ENCODE results near the gene MAP1LC3B2.
"Not testable (repeated sequence)": the region's sequence is repeated elsewhere in the genome, so short reads cannot be mapped to it uniquely, and the experiment has no call there.

MAP1LC3B2 gene

DNA sequence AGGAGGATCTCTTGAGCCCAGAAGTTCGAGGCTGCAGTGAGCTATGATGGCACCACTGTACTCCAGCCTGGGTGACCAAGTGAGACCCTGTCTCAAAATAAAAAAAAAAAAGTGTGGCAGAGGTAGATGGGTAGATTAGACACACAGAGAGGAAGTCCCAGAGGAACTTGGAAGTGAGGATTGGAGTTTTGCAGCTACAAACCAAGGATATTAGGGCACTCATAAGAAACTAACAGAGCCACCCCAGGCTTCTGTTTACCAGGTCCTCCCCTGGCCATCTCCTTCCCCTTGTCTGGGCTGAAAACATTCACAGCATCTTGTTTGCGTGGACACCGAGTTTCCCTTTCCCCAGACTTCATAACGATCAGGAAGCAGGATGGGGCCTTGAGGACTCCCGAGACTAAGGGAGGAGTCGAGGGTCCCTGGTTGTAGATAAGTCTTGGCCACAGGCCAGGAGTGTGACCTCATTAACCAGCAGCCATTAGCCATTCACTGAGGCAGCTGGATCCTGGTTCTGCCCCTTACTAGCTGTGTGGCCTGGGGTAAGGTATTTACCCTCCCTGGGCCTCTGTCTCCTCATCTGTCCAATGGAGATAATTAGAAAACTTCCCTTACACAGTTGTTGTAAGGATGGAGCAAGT, 2.1 kb downstream of the MAP1LC3B2 start:
- no peak for DNase-seq

DNA sequence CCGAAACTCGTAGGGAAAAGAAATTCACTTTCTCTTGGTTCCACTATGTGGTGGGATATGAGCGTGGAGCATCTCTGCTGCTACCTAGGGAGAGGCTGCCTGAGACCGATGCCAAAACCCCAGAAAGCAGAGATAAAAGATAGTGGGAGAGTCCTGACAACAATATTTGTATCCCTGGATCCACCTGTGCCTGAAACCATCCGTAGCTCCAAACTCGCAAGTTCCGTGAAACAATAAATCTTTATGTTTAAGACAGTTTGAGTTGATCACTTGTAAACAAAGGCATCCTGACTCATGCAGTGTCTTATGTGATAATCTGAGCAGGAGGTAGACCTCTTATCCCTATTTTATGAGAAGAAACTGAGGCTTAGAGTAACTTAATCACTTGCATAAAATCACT, 2.9 kb downstream of the MAP1LC3B2 start:
- no peak for DNase-seq

DNA sequence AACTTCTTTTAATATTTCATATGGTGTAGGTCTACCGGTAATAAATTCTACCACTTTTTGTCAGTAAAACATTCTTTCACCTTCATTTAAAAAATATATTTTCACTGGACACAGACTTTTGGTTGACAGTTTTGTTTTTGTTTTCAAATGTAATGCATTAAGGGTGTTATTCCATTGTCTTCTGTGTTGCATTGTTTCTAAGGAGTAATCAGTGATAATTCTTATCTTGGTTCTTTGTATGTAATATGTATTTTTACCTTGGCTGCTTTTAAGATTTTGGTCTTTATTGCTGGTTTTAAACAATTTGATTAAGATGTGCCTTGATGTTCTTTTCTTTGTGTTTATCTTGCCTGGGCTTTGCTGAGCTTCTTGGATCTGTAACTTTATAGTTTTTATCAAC, 4.1 kb downstream of the MAP1LC3B2 start:
- no peak for DNase-seq

DNA sequence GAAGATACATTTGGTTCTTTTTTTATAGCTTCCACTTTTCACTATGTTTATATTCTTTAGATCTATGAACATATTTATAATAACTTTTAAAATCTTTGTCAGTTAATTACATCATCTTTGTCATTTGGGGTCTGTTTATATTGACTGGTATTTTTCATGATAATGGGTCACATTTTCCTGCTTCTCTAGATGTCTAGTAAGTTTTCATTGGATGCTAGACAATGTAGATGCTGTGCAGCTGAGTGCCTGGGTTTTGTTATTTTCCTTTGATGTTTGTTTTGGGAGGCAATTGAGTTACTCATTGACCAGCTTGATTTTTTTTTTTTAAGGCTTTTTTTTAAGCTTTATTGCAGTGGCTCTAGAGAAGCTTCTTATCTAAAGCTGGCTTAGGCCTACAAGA, 4.9 kb downstream of the MAP1LC3B2 start:
- no peak for DNase-seq

DNA sequence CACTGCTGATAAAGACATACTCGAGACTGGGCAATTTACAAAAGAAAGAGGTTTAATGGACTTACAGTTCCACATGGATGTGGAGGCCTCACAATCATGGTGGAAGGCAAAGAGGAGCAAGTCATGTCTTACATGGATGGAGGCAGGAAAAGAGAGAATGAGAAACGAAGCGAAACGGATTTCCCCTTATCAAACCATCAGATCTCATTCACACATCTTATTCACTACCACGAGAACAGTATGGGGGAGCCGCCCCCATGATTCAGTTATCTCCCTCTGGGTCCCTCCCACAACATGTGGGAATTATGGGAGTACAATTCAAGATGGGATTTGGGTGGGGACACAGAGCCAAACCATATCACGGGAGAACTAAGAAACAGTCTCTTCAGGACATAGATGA, 6.0 kb downstream of the MAP1LC3B2 start:
- not testable (repeated sequence) for DNase-seq

DNA sequence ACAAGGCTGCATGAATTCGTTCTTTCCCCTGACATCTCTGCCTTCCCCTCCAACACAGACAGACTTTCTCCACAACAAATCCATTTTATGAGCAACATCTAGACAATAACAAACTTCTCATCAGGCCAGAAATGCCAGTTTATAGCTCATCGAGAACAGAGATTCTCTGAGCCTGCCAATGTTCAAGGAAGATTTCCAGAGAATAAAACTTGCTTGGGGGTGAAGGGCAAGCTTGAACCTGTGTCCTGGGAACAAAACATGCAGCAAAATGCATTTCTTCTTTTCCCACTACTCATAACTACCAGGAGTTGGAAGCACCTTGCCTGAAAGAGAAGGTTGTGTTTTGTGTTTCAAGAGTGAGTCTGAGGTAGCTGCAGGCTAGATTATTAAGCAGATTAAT, 6.8 kb downstream of the MAP1LC3B2 start:
- no peak for DNase-seq

DNA sequence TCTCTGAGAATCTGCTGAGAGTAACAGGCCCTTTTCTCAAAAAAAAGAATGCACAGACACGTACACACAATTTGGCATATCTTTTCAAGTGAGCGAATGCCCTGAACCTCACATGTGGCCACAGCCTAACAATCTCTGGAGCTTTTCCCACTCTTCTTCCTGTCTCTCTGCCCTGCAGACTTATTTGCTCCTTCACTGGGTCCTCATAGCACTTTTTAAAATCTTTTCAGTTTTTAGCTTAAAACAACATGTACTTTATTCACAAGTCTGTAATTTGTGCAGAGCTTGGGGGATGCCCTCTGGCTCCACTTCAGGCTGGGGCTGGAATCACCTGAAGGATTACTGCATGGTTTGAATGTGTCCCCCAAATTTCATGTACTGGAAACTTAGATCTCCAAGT, 9.0 kb downstream of the MAP1LC3B2 start:
- no peak for DNase-seq

DNA sequence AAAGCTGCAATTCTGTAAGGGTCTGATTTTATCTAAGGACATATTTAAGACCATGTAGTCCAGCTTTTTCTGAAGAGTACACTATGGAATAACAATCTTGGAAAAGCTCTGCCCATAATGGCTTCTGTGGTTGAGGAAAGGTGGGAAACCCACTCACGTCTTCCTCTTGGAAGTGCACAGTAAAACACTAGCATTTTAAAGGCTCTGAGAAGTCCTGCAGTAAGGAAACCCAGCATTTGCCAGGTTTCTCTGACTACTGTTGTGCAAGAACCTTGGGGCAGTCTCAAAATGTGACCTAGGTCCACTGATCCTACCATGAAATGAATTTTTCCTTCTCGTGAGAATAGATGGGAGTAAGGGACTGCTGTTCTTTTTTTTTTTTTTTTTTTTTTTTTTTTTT, 11.9 kb downstream of the MAP1LC3B2 start:
- DNase-seq: no peak

DNA sequence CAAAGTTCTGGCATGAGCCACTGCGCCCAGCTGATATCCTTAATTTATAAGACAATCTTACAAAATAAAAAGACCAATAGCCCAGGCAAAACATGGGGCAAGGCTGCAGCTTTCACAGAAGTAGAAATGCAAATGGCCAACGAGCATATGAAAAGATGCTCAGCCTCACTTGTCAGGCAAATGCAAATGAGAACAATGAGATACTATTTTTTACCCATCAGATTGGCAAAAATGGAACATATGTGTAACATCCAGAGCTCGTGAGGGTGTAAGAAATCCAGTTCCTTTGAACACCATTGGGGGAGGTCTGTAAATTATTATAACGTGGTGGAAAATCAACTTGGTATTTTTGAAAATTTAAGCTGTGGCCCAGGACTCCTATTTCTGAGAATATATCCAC, 14.6 kb downstream of the MAP1LC3B2 start:
- DNase-seq: no peak

DNA sequence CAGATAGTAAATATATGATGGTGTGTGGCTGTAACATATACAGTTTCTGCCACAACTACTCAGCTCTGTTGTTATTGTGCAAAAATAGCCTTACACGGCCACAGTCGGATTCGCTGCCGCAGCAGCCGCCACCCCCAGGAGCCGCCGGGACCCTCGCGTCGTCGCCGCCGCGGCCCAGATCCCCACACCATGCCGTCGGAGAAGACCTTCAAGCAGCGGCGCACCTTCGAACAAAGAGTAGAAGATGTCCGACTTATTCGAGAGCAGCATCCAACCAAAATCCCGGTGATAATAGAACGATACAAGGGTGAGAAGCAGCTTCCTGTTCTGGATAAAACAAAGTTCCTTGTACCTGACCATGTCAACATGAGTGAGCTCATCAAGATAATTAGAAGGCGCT, 16.6 kb downstream of the MAP1LC3B2 start:
- DNase-seq: not testable (repeated sequence)

DNA sequence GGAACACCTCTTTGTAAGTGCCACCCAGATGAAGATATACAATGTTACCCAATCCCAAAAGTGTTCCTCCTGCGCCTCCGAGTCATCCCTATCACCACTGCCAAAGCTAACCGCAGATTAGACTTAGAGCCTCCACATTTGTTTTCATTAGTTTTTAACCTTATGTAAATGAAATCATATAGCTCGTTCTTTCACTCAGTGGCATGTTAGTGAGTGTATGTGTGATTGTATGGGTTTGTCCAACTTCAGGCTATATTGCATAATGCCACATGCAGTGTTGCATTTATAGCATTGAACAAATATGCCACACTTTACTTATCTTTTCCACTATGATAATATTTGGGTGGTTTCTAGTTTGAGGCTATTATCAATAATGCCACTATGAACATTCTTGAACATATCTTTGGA, 18.0 kb downstream of the MAP1LC3B2 start:
- no peak for DNase-seq

DNA sequence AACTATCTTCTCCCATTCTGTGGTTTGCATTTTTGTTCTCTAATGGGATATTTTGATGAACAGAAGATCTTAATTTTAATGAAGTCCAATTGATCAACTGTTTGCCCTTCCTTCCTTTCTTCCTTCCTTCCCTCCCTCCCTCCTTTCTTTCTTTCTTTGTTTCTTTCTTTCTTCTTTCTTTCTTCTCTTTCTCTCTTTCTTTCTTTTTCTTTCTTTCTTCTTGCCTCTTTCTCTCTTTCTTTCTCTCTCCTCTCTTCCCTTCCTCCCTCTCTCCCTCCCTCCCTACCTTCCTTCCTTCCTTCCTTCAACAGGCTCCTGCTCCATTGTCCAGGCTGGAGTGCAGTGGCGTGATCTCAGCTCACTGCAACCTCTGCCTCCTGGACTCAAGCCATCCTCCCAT, 18.9 kb downstream of the MAP1LC3B2 start:
- no peak for DNase-seq

DNA sequence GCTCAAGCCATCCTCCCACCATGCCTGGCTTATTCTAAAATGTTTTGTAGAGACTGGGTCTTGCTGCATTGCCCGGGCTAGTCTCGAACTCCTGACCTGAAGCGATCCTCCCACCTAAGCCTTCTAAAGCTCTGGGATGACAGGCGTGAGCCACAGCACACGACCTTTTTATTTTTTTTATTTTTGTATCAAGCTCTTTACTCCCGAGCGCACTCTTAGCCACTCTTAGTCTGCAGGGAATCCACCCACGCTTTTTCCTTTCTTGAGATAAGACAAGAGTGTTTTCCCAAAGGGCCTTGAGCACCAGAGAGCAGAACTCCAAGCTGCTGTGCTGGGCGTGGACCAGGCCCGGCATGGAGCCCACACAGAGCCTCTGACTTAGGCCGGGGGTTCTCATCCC, 23.4 kb downstream of the MAP1LC3B2 start:
- DNase-seq: no peak

DNA sequence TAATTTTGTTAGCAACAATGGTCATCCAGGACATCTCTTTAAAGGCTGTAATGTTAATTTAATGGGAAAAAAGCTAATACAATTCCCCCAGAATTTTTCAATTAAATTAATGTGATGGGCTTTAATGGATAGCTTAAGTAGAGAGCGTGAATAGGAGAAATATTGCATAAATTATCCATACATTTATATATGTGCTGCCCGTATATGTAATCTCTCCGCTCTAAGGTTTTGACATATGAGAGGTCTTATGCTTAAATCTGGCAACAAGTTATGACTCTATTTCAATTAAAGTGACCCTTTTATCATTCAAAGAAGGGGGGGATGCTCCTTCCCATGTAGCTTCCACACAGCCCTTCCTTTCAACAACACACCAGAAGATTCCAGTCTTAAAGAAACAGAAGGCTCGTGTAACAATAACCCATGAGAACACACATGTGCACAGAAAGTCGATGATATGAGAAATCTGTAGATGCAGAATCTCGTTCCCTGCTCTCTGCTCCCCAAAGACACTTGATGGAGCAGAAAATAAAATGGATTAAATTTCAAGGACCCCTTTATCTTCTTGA, 24.0 kb downstream of the MAP1LC3B2 start:
- no peak for DNase-seq

DNA sequence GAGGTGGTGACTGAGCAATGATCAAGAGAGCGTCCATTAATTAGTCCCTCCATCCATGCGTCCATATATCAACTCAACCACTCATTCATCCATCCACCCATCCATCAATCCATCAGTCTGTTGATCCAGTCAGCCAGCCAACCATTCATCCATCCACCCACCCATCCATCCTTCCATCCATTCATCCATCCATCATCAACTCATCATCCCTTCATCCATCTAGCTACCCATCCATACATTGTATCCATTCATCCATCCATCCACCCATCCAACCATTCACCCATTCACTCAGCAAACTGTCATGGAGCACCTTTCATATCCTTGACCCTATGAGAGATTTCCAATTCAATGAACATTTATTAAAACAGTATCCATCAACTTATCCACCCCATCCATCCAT, 28.1 kb downstream of the MAP1LC3B2 start:
- DNase-seq: no peak

DNA sequence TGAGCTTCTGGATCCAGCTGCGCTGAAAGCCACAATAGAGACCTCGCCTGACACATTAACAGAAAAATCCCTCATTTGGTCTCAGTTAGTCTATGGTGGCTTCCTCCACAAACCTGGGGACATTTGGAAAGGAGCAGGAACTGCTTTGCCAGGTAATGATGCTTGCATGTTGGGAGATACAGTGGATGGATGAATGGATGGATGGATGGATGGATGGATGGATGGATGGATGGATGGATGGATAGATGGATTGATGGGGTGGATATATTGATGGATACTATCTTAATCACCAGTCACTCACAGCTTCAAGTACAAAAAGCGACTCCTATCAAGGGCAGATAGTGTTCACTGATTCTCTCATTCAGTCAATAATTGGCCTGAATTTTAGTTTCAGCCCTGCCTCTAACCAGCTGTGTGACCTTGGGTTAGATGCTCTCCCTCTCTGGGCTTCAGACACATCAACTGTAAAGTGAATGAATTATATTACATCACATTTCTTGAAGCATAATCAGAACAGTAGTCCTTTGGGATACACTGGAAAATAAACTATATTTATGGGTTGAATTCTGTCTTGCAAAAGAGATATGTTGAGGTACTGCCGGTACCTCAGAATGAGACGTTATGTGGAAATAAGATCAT, 29.3 kb downstream of the MAP1LC3B2 start:
- DNase-seq: no peak

DNA sequence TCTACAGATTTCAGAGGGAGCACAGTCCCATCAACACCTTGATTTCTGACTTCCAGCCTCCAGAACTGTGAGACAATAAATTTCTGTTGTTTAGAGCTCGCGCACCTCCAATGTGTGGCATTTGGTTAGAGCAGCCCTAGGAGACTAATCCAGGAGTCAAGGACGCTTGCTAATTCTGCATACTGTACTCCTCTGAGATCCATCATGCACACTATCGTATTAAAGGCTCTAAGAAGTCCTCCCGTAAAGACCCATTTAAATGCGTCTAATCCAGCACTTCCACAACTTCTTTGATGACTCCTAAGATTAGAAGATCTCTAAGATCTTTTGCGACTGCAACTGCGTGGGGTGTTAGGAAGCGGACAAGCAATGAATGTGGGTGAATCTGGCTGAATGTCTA, 30.4 kb downstream of the MAP1LC3B2 start:
- DNase-seq: no peak

DNA sequence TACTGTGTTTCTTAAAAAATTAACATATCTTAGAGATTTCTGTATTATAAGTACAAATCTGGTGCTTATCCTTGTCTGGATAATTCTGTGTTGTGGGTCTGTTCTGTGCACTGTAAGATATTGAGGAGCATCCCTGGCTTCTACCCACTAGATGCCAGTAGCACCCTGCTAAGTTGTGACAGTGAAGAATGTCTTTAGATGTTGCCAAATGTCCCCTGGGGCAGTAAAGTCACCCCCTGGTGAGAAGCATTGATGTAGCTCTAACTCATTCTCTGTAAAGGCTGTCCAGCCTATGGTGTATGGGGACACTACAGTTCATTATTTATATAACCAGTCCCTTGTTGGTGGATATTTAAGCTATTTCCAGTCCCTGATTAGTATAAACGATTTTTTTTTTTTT, 31.4 kb downstream of the MAP1LC3B2 start:
- no peak for DNase-seq

DNA sequence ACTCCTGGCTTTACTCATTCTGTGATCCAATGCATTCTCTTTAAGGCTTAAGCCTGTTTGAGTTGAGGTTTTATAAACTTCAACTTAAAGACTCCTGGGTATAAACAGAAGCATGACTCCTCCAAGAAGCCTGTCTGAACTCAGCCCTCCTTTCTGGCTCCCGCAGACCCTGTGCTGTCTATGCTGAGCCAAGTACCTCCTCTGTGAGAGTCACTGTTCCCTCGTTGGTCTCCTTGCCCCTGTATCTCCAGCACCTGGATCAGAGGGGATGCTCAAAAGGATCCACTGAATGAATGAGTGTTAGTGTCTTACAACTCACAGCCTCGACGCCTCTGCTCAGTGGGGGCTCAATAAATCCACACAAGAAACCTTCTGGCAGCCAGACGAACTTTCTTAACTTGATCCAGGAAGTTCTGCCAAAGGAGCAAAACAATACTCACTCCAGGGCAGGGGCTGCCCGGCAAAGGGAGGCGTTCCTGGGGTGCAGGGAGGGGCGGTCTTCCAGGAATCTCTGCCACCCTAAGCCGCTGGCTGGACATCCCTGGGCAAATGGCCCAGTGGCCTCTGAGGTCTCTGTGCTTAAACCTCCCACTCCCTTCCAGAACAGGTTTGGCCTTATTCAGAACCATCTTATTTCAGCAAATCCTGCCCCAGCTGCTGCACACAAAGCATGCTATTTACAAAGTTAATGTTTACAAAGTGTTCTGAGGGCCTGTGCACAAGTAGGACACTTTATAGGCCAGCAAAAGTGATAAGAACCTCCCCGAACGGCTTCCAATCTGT, 32.9 kb downstream of the MAP1LC3B2 start:
- DNase-seq: no peak

DNA sequence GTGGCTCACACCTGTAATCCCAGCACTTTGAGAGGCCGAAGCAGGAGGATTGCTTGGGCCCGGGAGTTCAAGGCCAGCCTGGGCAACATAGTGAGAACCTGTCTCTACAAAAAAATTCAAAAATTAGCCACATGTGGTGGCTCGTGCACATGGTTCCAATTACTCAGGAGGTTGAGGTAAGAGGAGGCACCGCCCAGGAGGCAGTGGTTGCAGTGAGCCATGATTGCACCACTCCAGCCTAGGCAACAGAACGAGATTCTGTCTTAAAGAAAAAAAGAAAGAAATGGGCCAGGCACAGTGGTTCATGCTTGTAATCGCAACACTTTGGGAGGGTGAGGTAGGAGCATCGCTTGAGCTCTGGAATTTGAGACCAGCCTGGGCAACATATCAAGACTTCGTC, 33.5 kb downstream of the MAP1LC3B2 start:
- peak in 1 of 2 donors; percentile 53 for DNase-seq

DNA sequence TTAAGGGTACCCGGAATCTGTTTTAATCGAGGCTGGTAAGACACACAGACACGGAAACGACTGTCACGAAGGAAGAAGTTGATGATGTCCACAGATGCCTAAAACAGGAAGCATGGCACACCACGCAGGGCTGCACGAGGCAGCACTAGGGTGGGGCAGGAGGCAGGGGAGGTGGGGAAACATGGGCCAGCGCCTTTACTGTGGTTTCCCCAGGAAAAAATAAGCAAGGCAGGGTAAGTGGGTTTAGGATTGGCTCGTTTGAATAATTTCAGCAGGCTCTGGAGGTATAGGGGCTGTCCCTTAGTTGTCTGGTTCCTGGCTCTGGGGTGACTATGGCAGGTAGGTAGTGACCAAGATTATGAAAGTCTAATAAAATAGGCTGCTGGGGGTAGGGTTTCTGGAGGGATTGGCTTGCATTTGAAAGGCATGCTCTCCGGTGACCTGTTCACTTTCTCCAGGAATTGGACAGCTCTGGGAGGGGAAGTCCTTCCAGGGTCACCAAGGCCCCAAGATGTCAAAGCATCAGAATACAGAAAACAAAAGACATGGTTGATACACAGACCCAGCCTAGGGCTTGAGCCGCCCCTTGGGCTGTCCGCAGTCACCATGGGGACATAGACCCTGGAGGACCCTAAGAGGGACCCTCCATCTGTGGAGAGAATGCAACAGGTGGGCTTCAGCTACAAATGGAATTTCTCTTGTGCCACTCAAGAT, 35.3 kb downstream of the MAP1LC3B2 start:
- DNase-seq: peak; percentile 52 to 83

DNA sequence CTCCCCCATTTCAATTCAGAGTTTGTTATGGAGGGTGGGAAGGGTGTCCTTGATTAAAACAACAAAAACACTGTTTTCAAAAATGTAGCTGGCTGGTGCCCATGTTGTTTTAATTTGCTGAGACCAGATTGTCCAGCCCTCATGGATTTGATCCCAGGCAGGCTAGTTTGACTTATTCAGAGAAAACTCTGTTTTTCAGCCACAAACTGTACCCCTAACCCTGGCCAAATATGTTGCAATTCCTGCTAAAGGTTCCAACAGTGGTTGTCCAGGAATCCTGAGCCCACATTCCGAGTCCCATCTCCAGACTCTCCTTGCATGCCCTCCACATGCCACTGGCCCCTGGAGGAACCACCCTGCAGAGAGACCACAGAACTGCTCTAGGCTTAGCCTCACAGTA, 36.0 kb downstream of the MAP1LC3B2 start:
- no peak for DNase-seq

DNA sequence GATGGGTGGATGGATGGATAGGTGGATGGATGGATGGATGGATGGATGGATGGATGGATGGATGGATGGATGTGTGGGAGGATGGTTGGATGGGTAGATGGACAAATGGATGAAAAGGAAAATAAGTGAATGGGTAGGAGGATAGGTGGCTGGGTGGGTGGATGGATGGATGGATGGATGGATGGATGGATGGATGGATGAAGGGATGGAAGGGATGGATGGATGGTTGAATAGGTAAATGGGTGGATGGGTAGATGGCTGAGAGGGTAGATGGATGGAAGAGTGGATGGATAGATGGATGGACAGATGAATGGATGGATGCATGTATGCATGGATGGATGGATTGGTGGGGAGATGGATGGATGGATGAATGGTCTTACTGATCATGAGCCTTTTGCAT, 36.5 kb downstream of the MAP1LC3B2 start:
- DNase-seq: no peak

Data from CD4-positive, alpha-beta T cell treated with Interleukin-1 beta for 1 hour (primary cell).